AG04449 (cell line): Measurements from ENCODE around the gene AKT1S1.

Experiments
- CTCF ChIA-PET: fragments of 350-600 bp; formaldehyde crosslinking; extraction: SDS; loops from one replicate; lab custom pipeline; 2021; ENCODE audit warnings: antibody characterized with exemption; lab: Yijun Ruan, JAX
- POLR2A ChIA-PET: fragments of 400-600, 350-600 bp; formaldehyde crosslinking; extraction: SDS; loops from one replicate; lab custom pipeline; 2020; ENCODE audit warnings: antibody characterized with exemption, inconsistent platforms; lab: Yijun Ruan, JAX
- DNase-seq: peaks from one replicate; pipeline ENCODE4 v3.0.0-alpha.2; 2010; ENCODE audit warnings: low read depth, low spot score
- H3K4me3 ChIP-seq: 2 replicates; pipeline ENCODE4 v1.5.1; 2011; ENCODE audit warnings: low read depth, mild to moderate bottlenecking, control low read depth, low read length
- TF ChIP-seq, protein P1 (sequence below): IDR thresholded peaks from one replicate; pipeline ENCODE4 v1.5.1; 2011; ENCODE audit warnings: mild to moderate bottlenecking, moderate library complexity, low read length, control low read depth, inconsistent platforms; ENCODE audit not compliant: insufficient read depth; ENCODE audit errors: missing control alignments

AKT1S1 gene

DNA sequence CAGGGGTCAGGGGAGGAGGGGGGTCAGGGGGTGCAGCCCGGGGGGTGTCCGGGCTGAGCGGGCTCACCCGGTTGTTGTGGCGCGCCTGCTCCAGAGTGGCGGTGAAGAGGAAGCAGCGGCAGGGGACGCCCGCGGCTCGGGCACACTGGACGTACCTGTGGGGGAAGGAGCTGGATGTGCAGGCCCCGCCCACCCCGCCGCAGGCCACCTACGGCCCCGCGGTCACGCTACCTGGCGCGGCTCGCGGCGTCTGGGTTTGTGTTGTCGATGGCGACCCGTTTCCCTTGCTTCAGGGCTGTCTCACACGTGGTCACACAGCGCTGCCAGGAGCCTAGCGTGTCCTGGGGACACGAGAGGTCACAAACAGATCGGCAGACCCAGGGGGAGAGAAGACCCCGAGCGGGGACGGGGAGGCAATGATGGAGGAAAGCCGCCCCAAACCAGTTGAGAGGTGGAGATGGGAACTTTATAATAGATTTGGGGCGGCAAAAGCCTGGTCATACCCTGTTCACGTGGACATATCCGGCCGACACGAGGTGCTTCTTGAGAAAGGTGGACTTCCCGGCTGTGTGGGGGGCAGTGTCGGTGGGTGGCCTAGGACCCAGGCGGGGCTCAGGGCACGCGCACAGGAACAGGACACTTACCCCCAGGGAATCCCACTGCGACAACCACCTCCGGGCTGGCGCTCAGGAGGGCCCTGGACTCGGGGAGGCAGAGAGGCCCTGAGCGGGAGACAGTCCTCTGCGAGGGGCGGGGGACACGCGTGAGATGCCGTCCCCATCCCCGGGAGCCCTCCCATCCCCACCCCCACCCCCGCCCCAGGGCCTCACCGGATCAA lies 15.4 kb downstream of the AKT1S1 start:
- TF ChIP-seq, protein P1, sequence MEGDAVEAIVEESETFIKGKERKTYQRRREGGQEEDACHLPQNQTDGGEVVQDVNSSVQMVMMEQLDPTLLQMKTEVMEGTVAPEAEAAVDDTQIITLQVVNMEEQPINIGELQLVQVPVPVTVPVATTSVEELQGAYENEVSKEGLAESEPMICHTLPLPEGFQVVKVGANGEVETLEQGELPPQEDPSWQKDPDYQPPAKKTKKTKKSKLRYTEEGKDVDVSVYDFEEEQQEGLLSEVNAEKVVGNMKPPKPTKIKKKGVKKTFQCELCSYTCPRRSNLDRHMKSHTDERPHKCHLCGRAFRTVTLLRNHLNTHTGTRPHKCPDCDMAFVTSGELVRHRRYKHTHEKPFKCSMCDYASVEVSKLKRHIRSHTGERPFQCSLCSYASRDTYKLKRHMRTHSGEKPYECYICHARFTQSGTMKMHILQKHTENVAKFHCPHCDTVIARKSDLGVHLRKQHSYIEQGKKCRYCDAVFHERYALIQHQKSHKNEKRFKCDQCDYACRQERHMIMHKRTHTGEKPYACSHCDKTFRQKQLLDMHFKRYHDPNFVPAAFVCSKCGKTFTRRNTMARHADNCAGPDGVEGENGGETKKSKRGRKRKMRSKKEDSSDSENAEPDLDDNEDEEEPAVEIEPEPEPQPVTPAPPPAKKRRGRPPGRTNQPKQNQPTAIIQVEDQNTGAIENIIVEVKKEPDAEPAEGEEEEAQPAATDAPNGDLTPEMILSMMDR, result no peak
- no peak overlapping the region for H3K4me3 ChIP-seq
- no peak for DNase-seq
- ChIA-PET POLR2A (interaction anchor here (1.2 to 1.8 kb wide), 3 partner anchors 8 to 14 kb away, joined by 3 to 6 read pairs (median 5); partner anchors contain the start of gene PTOV1), CTCF (interaction anchor here (1.4 kb wide), 1 partner anchor 274 kb away, joined by 4 read pairs; no protein-coding TSS in a partner anchor)

DNA sequence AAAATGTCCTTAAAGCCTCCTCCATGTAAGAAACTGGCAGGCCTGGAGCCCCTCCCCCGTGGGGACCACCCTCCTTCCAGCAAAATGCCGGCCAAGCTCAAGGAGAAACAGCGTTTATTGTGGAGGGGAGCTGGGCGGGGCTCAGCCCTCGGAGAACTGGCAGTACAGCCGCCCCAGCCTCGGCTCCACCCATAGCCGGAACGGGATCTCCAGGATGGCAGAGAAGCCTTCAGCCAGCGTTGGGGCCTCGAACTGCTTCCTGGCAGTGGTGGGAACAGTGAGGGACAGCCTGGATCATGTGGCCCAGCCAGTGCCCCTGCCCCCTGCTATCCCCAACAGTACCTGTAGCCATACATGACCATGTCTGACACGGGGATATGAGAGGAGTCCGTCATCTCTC lies 16.0 kb downstream of the AKT1S1 start:
- ChIA-PET CTCF (no interaction called here), POLR2A (interaction anchor here (1.3 to 1.8 kb wide), 2 partner anchors 8 to 11 kb away, joined by 3 to 6 read pairs; partner anchors contain the start of gene PTOV1)
- H3K4me3 ChIP-seq, result no peak overlapping the region
- TF ChIP-seq, protein P1, result no peak
- no peak for DNase-seq

DNA sequence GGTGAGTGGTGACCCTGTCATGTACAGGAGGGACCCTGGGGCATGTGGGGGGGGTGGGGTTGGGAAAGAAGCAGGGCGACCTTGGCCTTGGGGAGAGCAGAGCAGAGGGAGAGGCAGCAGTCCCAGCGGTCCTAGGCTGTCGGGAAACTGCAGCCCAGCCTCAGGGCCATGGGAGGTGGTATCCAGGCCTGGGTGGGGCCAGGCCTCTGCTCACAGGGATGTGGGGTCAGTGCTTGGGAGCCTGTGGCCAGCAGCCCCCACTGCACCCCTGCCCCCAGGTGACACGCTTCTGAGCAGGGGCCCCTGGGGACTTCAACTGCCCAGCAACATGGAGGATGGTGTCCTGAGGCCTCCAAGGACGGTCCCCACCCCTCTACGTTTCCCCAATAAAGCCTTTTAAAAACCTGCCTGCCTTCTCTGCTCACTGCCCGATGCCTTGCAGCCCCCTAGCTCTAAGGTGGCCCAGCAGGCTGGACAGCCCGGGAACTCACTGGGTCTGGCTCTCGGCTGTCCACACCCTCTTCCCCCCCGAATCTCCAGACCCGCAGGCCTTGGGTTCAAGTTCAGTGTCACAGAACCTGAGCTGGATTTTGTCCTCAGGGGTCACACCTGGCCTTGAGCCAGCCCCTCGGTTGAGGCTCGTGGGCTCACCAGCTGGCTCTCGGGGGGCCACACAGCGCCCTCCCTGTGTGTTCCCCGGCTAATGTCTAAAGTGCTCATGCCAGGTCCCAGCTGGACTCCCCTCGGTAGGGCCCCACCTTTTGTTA lies 16.6 kb downstream of the AKT1S1 start:
- TF ChIP-seq, protein P1, result no peak
- POLR2A ChIA-PET, result interaction anchor here (1.3 to 1.8 kb wide), 2 partner anchors 9 to 10 kb away, joined by 3 to 6 read pairs; partner anchors contain the start of gene PTOV1
- DNase-seq, result no peak
- H3K4me3 ChIP-seq, result no peak overlapping the region
- CTCF ChIA-PET, result no interaction called here

DNA sequence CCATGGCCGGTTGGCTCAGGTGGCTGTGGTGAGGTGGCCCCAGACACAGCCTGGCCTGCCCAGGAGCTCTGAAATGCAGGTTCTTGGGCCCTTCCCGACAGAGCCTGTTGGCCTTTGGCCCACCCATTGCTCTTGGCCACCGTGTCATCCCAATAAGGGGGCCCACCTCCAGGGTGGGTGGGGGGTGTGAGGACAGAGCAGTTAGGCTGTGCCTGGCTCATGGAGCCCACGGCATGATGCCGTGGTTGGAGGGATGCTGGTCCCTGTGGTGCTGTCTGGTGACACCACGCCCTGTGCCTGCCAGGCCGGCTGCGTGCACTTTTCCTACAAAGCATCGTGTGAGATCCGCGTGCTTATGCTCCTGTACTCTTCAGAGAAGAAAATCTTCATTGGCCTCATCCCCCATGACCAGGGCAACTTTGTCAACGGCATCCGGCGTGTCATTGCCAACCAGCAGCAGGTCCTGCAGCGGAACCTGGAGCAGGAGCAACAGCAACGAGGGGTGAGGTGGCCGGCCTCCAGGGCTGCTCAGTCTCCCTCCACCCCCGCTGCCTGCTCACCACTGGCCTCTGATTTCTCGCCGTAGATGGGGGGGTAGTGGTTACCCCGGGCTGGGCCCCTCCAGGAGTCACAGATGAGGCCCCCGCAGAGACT lies 17.3 kb downstream of the AKT1S1 start:
- no peak overlapping the region for H3K4me3 ChIP-seq
- no peak for DNase-seq
- POLR2A ChIA-PET, result interaction anchor here (0.8 to 2.3 kb wide), 3 partner anchors 9 to 16 kb away, joined by 3 to 13 read pairs (median 7); no protein-coding TSS in a partner anchor
- TF ChIP-seq, protein P1, result no peak
- CTCF ChIA-PET, result no interaction called here

DNA sequence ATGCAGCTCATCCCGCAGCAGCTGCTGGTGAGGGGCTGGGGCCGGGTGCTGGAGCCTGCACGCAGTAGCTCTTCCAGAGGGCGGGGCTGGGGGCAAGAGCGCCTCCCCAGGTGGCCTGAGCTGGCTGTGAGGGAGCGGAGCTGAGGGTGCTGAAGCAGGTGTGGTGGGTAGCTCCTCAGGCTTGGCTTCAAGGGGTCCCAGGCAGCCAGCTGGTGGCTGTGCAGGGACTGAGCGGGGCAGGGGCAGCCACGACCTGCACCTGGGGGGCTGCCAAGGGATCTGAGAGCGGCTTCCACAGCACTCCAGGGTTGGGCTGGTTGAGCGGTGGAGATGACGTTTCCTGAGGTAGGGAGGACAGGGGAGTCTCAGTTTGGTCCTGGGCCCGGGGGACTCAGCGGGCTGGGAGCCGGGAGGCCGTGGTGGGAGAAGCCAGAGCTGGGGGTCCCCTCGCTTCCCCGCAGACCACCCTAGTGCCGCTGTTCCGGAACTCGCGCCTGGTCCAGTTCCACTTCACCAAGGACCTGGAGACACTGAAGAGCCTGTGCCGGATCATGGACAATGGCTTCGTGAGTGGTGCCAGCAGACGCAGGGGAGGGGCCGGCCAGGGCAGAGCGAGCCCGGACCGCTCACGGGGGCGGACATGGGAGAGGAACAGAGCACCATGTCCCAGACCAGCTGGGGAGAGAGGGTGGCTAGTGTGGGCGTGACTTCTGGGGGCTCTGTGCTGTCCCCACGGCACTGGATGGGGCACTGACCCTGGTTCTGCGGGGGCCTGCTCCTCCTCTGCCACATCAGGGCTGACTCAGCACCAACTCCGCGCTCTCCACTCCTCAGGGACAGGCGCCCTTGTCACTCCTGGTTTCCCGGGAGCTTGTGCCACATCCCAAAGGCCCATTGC lies 18.8 kb downstream of the AKT1S1 start:
- POLR2A ChIA-PET, result interaction anchor here (2.0 to 2.3 kb wide), 2 partner anchors 11 to 17 kb away, joined by 7 to 13 read pairs; no protein-coding TSS in a partner anchor
- no peak overlapping the region for H3K4me3 ChIP-seq
- TF ChIP-seq, protein P1, result no peak
- DNase-seq, result no peak
- CTCF ChIA-PET, result no interaction called here
